ENCODE data around the gene PC. TPM values are rescaled to one million over a fixed set of nuclear protein-coding genes. Genes with fewer than 3 reads are reported as not detected.

The PC gene
- polyA plus RNA-seq, 3 donors from 2014 or later = 3.7 to 4.2 TPM; not detected in 1

DNA sequence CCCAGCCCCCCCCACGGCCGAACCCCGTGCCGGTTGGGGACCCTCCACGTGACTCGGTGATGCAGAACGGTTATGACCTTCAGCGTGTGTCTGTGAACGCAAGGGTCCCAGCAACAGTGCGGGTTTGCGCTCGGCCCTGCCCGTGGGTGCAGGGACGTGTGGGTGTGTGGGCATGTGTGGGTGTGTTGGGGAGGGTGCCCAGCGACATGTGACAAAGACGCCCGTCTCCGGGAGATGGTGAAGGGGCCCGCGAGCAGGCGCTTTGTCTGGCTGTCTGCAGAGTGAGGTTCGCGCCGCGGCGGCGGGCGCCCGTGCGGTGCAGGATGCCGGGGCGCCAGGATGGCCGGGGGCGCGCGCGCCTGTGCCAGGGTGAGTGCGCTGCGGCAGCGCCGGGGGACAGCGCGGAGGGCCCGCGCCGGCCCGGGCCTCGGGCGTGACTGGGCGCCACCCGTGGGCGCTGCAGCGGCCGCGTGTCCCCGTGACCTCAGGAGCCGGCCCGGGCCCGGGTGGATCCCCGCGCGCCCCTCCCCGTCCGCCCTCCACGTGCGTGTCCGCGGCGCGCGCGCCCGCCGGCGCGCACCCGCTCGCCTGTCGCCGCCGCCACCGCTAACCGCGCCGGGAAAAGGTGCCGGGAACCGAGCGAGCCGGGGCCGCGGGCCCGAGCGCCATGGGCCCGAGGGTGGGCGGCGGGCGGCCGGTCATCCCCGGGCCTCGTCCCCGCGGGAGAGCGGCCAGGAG is 101.5 kb downstream of the PC start, which contains the start of gene LRFN4:
Gene LRFN4, plus strand, starts transcription at position 569 of the 738 bp plus-strand sequence. CDS start 681 bp downstream, outside the sequence.
- Mint-ChIP-seq H3K27me3 (ENCODE audit: low read depth in 3 of 3) (peaks cover 2 to 5% (median 3%) of the 10 kb centered on the region in 3 donors), H3K9me3 (no peaks in the 10 kb centered on the region), H3K4me1 (peaks cover 6 to 7% of the 10 kb centered on the region in 2 donors), H3K4me3 (peak within 1 kb of the TSS; percentile 83 to 91 (median 88)), H3K36me3 (no peaks in the 10 kb centered on the region), H3K27ac (peak within 1 kb of the TSS; percentile 43 to 82 (median 72))
- DNase-seq = peak; percentile 65 to 75 (median 67)

- peak overlapping the region; percentile 81 to 87 (median 83) for H3K4me3 Mint-ChIP-seq
- H3K27ac Mint-ChIP-seq = peak overlapping the region; percentile 43 to 79 (median 61)
- H3K9me3 Mint-ChIP-seq = no peaks in the 10 kb centered on the region
- H3K4me1 Mint-ChIP-seq = peaks cover 6 to 7% of the 10 kb centered on the region in 2 donors
- peaks cover 2 to 8% (median 3%) of the 10 kb centered on the region in 3 donors for H3K27me3 Mint-ChIP-seq (ENCODE audit: low read depth in 3 of 3)
- H3K36me3 Mint-ChIP-seq = no peaks in the 10 kb centered on the region
- peak in 2 of 3 donors; percentile 65 to 70 for DNase-seq
Measured at GRCh38 chr11:66855574-66856495, 102.3 kb downstream of the PC start.

DNA sequence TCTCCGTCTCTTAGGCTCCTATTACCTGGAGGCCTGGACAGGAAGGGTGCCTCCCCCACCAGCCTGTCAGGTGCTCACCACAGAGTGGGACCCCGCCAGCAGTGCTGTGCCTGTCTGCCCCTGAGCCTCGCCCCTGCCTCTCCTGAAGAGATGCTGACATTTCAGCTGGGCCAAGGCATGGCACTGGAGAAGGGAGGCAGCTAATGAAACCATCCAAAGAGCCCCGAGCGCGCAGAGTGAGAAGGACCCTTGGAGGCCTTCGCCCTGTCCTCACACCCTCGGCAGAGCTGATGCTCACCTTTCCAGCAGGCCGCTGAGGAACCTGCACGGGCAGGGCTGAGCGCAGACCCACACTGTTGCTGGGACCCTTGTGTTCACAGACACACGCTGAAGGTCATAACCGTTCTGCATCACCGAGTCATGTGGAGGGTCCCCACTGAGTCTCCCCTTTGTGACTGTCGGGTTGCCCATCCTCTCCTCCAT is 103.4 kb downstream of the PC start:
- peaks cover 3 to 8% (median 3%) of the 10 kb centered on the region in 3 donors for H3K27me3 Mint-ChIP-seq (ENCODE audit: low read depth in 3 of 3)
- no peak for DNase-seq
- H3K4me1 Mint-ChIP-seq = peaks cover 6 to 7% of the 10 kb centered on the region in 2 donors
- no peaks in the 10 kb centered on the region for H3K36me3 Mint-ChIP-seq
- no peaks in the 10 kb centered on the region for H3K9me3 Mint-ChIP-seq
- H3K4me3 Mint-ChIP-seq = peak overlapping the region in 3 of 5 donors; percentile 83 to 87 (median 83)
- H3K27ac Mint-ChIP-seq = peak overlapping the region in 1 of 6 donors; percentile 69

DNA sequence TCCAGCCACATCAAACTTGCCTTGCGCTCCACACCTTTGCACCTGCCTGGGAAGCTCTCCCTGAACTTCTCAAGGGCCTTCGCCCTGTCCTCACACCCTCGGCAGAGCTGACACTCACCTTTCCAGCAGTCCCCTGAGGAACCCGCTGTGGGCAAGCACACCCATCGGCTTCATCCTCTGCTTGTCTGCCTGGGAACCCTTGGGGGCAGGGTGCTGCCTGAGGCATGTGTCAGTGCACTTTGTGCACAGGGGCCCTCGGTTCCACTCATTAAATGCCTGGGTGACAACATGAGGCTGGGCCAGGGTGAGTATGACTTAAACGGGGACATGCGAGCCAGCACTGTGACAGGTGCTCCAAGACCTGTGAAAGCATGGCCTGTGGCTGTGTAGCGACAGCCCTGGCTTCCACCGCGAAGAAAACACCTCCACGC is 103.9 kb downstream of the PC start:
- H3K4me3 Mint-ChIP-seq = peak overlapping the region in 3 of 5 donors; percentile 18 to 83 (median 30)
- no peaks in the 10 kb centered on the region for H3K9me3 Mint-ChIP-seq
- H3K27me3 Mint-ChIP-seq (ENCODE audit: low read depth in 3 of 3) = peaks cover 3 to 8% (median 3%) of the 10 kb centered on the region in 3 donors
- no peaks in the 10 kb centered on the region for H3K36me3 Mint-ChIP-seq
- H3K4me1 Mint-ChIP-seq = peaks cover 6 to 7% of the 10 kb centered on the region in 2 donors
- no peak for DNase-seq
- H3K27ac Mint-ChIP-seq = no peak overlapping the region

GRCh38 chr11:66853242-66854229 is 104.6 kb downstream of the PC start:
- no peak overlapping the region for H3K27ac Mint-ChIP-seq
- peaks cover 3 to 8% (median 3%) of the 10 kb centered on the region in 3 donors for H3K27me3 Mint-ChIP-seq (ENCODE audit: low read depth in 3 of 3)
- H3K36me3 Mint-ChIP-seq = no peaks in the 10 kb centered on the region
- H3K9me3 Mint-ChIP-seq = no peaks in the 10 kb centered on the region
- no peak for DNase-seq
- H3K4me3 Mint-ChIP-seq = peak overlapping the region in 2 of 5 donors; percentile 21 to 25
- peaks cover 6 to 7% of the 10 kb centered on the region in 2 donors for H3K4me1 Mint-ChIP-seq

GRCh38 chr11:66852466-66853241 is 105.5 kb downstream of the PC start:
- H3K27me3 Mint-ChIP-seq (ENCODE audit: low read depth in 3 of 3) = peaks cover 3 to 8% (median 3%) of the 10 kb centered on the region in 3 donors
- H3K4me1 Mint-ChIP-seq = peaks cover 6 to 7% of the 10 kb centered on the region in 2 donors
- H3K27ac Mint-ChIP-seq = no peak overlapping the region
- H3K36me3 Mint-ChIP-seq = no peaks in the 10 kb centered on the region
- DNase-seq = no peak
- H3K4me3 Mint-ChIP-seq = no peak overlapping the region
- no peaks in the 10 kb centered on the region for H3K9me3 Mint-ChIP-seq

GRCh38 chr11:66851698-66852465 is 106.3 kb downstream of the PC start:
- peaks cover 6 to 7% of the 10 kb centered on the region in 2 donors for H3K4me1 Mint-ChIP-seq
- no peak overlapping the region for H3K4me3 Mint-ChIP-seq
- H3K36me3 Mint-ChIP-seq = no peaks in the 10 kb centered on the region
- H3K27me3 Mint-ChIP-seq (ENCODE audit: low read depth in 3 of 3) = peaks cover 3 to 8% (median 3%) of the 10 kb centered on the region in 3 donors
- H3K9me3 Mint-ChIP-seq = no peaks in the 10 kb centered on the region
- H3K27ac Mint-ChIP-seq = no peak overlapping the region
- DNase-seq = no peak

GRCh38 chr11:66851239-66851596 is 107.0 kb downstream of the PC start:
- DNase-seq = no peak
- Mint-ChIP-seq H3K4me3 (no peak overlapping the region), H3K4me1 (peaks cover 5 to 6% of the 10 kb centered on the region in 2 donors), H3K27ac (no peak overlapping the region), H3K9me3 (no peaks in the 10 kb centered on the region), H3K27me3 (ENCODE audit: low read depth in 3 of 3) (peaks cover 1 to 6% (median 3%) of the 10 kb centered on the region in 3 donors), H3K36me3 (no peaks in the 10 kb centered on the region)

DNA sequence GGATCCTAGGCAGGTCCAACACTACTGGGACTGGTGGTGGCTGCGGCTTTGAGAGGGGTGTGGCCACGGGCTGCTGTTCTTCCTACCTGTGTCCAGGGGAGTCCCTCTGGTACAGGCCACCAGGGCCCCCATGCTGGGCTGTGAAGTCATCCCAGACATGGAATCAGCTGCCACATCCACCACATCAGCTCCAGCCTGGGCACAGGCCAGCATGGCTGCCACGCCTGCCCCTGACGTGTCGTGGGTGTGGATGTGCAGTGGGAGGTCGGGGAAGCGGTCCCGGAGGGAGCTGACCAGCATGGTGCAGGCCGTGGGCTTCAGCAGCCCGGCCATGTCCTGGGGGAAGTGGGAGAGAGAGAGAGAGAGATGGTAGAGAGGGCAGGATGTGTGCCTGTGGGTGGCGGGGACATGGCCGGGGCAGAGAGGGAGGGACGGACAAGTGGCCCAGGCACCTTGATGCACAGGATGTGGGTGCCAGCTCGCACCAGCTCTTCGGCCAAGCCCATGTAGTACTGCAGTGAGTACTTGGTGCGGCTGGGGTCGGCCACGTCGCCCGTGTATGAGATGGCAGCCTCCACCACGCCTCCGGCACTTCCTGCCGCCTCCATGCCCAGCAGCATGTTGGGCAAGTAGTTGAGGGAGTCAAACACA is 107.5 kb downstream of the PC start:
- no peak for DNase-seq
- Mint-ChIP-seq H3K27me3 (ENCODE audit: low read depth in 3 of 3) (peaks cover 1 to 6% (median 3%) of the 10 kb centered on the region in 3 donors), H3K4me1 (peaks cover 3 to 4% of the 10 kb centered on the region in 2 donors), H3K27ac (no peak overlapping the region), H3K4me3 (no peak overlapping the region), H3K9me3 (no peaks in the 10 kb centered on the region), H3K36me3 (no peaks in the 10 kb centered on the region)

GRCh38 chr11:66850235-66850587 is 108.0 kb downstream of the PC start:
- H3K27ac Mint-ChIP-seq = no peak overlapping the region
- peaks cover 2% of the 10 kb centered on the region in 2 donors for H3K4me1 Mint-ChIP-seq
- no peaks in the 10 kb centered on the region for H3K9me3 Mint-ChIP-seq
- no peak for DNase-seq
- no peak overlapping the region for H3K4me3 Mint-ChIP-seq
- peaks cover 1 to 3% (median 3%) of the 10 kb centered on the region in 3 donors for H3K27me3 Mint-ChIP-seq (ENCODE audit: low read depth in 3 of 3)
- no peaks in the 10 kb centered on the region for H3K36me3 Mint-ChIP-seq

- Mint-ChIP-seq H3K27ac (peak overlapping the region in 1 of 6 donors; percentile 55), H3K4me1 (peaks cover 5 to 7% of the 10 kb centered on the region in 2 donors), H3K4me3 (no peak overlapping the region), H3K9me3 (no peaks in the 10 kb centered on the region), H3K36me3 (no peaks in the 10 kb centered on the region), H3K27me3 (ENCODE audit: low read depth in 3 of 3) (peaks cover 1 to 3% (median 3%) of the 10 kb centered on the region in 3 donors)
- no peak for DNase-seq
Measured at GRCh38 chr11:66849501-66850234, 108.5 kb downstream of the PC start.

Measured in immature natural killer cell (primary cell).